Epithelial cell of proximal tubule (primary cell): ENCODE results near the gene C17orf100. TPM values are rescaled to one million over a fixed set of nuclear protein-coding genes. Genes with fewer than 3 reads are reported as not detected.

ENCODE experiments used
- DNase-seq: peaks from one replicate; pipeline ENCODE4 v3.0.0-alpha.2; 2011; ENCODE audit warnings: low read depth
- H3K4me3 ChIP-seq: 2 replicates; pipeline ENCODE4 v1.5.1; 2011; ENCODE audit warnings: low read depth, mild to moderate bottlenecking, low read length
- total RNA-seq: library from RNA; depleted of rRNA; stranded (reverse); fragments of >200 nt; gene quantifications from 2 replicates; pipeline ENCODE4 v1.2.3, GENCODE V29; 2015
- TF ChIP-seq, protein P1 (sequence below): conservative IDR thresholded peaks from 2 replicates; pipeline ENCODE4 v1.5.1; 2012; ENCODE audit warnings: low read depth, mild to moderate bottlenecking, low read length

Gene C17orf100
- total RNA-seq, 1 donor from 2014 or later: 1.2 TPM

DNA sequence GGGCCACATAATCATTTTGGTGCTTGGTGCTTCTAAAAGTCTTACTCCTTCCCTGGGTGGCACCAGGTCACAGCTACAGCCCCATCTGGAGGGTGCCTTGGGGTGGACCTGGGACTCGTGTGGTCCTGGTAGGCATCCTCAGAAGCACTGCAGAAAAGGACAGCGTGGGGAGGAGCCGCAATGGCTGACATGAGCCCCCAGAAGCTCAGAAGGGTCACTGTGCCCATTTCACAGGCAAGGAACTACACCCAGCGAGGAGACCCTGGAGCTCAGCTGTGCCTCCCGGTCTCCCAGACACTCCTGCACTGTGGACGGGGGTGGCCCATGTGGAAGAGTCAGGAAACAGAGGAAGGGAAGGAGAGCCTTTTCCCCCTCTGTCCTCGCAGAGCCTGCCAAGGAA is 26.4 kb downstream of the C17orf100 start:
- no peak overlapping the region for H3K4me3 ChIP-seq
- DNase-seq: no peak
- TF ChIP-seq, protein P1, sequence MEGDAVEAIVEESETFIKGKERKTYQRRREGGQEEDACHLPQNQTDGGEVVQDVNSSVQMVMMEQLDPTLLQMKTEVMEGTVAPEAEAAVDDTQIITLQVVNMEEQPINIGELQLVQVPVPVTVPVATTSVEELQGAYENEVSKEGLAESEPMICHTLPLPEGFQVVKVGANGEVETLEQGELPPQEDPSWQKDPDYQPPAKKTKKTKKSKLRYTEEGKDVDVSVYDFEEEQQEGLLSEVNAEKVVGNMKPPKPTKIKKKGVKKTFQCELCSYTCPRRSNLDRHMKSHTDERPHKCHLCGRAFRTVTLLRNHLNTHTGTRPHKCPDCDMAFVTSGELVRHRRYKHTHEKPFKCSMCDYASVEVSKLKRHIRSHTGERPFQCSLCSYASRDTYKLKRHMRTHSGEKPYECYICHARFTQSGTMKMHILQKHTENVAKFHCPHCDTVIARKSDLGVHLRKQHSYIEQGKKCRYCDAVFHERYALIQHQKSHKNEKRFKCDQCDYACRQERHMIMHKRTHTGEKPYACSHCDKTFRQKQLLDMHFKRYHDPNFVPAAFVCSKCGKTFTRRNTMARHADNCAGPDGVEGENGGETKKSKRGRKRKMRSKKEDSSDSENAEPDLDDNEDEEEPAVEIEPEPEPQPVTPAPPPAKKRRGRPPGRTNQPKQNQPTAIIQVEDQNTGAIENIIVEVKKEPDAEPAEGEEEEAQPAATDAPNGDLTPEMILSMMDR: no peak

DNA sequence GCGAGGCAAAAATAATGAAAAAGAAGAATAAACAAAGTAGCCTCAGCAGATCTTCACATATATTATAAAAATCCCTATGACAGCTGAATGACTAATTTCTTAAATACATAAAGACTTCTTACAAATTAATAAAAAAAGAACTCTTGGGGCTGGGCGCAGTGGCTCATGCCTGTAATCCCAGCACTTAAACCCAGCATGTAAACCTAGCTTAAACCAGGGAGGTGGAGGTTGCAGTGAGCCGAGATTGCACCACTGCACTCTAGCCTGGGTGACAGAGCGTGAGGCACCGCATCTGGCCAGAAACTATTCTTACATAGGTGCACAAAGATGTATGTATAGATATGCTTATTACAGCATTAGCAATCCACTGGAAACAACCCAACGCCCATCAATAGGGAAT is 27.7 kb downstream of the C17orf100 start:
- DNase-seq: no peak
- no peak overlapping the region for H3K4me3 ChIP-seq
- TF ChIP-seq, protein P1: no peak

DNA sequence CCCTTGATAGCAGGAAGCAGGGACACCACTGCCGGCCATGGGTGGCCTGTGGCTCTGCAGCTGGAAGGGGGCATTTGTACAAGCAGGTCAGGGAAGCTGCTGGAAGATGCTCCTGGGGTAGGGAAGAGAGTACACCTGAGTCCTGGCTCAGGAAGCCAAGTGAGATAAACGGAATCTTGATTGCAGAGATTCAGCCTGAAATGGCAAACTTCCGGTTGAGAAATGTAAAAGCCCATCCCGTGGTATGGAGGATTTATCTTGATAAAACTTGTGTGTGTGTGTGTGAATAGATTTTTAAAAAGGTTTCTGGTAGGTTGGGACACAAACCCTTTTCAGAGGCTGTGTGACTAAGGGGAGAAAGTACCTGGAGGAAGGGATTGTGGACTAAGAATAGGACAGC is 29.6 kb downstream of the C17orf100 start:
- no peak for DNase-seq
- TF ChIP-seq, protein P1: no peak
- H3K4me3 ChIP-seq: no peak overlapping the region

DNA sequence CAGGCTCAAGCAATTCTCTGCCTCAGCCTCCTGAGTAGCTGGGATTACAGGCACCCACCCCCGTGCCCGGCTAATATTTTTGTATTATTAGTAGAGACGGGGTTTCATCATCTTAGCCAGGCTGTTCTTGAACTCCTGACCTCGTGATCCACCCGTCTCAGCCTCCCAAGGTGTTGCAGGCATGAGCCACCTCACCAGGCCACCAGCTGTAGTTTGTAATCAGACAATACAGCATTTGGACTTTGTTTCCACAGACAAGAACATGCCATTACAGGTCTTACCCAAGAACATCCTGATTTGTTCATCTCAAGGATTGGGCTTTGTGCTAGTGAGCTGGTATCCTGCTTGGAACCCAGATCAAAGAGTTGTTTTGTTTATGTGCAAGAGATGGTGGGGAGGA is 30.1 kb downstream of the C17orf100 start:
- no peak overlapping the region for H3K4me3 ChIP-seq
- TF ChIP-seq, protein P1: no peak
- no peak for DNase-seq

DNA sequence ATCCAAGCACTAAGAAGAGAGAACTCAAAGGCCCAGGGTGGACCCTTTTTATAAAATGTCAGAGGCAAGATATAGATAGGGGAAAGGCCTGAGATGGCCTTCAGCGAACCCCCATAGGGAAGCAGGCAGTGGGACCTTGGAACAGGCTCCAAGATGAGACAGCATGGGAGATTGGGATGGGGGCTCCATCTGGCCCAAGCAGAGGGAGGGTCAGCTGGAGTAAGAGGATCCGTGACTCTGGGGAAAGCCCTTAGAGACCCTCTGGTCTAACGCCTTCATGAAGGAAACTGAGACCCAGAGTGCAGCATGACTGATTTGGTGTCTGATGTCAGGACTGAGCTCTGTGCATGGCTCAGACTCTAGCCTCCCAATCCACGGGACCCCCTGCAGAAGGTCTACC is 30.8 kb downstream of the C17orf100 start:
- H3K4me3 ChIP-seq: no peak overlapping the region
- TF ChIP-seq, protein P1: no peak
- DNase-seq: no peak

DNA sequence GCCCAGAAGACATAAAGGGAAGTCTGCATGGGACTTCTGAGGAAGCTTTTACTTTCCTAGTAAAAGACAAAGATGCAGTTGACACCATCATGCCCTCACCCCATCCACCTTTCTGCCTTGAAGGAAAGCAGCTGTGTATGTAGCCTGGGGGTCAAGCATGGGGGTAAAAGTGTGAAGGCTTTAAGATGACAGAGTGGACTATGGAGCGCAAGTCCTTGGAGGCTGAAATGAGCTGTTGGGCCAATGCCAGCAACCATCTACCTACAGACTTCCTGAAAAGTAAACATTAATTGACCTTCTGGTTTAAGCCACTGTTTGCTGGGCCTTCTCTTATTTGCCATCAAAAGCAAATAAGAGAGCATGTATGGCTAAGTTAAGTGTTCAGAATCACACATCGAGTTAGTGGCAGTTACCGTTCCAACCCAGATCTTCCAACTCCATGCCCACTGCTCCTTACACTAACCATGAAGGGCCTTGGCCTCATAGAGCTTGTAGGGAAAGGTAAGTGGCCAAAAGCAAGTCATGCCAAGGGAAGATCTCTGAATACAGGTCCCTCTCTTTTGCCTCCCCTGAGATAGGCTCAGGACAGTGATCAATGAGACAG is 31.6 kb downstream of the C17orf100 start:
- TF ChIP-seq, protein P1: no peak
- H3K4me3 ChIP-seq: no peak overlapping the region
- no peak for DNase-seq

DNA sequence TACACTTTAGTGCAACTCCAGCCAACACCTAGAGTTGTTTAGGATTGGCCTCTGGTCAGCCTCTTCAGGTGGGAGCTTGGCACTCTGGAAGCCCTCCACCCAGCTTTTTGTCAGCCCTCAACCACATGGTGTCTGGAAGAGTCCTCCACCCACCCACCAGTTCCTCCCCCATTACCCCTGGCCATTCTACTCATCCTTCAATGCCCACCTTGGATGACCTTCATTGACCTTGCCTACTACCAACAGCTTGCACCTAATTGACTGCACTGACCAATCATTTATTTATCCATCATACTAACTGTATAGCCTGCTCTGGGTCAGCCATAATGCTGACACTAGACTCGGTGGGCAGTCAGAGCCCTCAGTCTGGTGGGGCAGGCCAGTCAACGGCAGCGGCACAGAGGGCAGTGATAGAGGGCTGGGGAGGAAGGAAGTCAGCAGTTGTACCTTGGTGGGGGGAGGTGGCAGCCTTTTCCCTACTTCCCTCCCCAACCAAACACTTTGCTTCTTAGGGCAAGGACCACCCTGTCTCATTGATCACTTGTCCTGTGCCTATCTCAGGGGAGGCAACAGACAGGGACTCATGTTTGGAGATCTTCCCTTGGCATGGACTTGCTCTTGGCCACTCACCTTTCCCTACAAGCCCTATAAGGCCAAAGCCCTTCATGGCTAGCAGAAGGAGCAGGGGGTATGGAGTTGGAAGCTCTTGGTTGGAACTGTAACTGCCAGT is 32.3 kb downstream of the C17orf100 start:
- no peak for DNase-seq
- TF ChIP-seq, protein P1: no peak
- no peak overlapping the region for H3K4me3 ChIP-seq
